Right lung (tissue), 5 donors: ENCODE data around the gene FTO. TPM values are rescaled to one million over a fixed set of nuclear protein-coding genes. Genes with fewer than 3 reads are reported as not detected.

ENCODE experiments used
- DNase-seq, 2 donors: peaks; one replicate each; pipeline ENCODE4 v3.0.0-alpha.2; 2013
- polyA plus RNA-seq, 5 donors: library from polyadenylated mRNA; unstranded; fragments of 120-200 nt; gene quantifications; one replicate each; pipeline versions ENCODE4 v1.2.1 to v1.2.3, GENCODE V29; 2013; ENCODE audit warnings: inconsistent platforms in 1 of 5, low replicate concordance in 1 of 5; ENCODE audit not compliant: insufficient read length in 5 of 5, insufficient read depth in 1 of 5

FTO gene
- polyA plus RNA-seq, 5 donors: 73.5 to 94.5 (median 92.2) TPM

GRCh38 chr16:54152362-54153239 lies 448.6 kb downstream of the FTO start:
- DNase-seq: no peak

DNA sequence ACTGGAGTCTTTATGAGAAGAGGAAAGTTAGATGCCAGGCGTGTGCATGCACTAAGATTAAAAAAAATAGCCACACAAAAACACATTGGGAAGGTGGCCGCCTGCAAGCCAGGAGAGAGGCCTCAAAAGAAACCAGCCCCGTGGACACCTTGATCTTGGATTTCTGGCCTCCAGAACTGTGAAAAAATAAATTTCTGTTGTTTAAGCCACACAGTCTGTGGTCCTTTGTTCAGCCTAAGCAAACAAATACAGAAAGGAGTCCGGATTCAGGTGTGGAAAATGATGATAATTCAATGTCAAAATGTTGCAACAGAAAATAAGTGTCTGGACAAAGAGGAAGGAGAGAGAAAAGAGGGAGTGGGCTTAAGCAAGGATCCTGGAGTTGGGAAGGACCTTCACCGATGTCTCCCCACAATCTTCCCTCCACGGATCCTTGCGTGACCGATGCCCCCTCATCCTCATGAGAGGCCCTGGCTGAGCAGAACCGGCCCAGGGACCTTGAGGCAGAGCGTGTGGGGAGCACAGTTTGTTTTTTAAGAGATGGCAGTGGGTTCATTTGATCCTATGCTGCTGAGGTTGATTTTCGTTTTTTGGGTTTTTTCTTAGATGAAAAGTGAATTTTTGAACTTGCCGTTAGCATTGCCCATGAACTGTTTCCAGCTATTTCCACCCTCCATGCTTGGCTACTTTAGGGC lies 449.4 kb downstream of the FTO start:
- no peak for DNase-seq

DNA sequence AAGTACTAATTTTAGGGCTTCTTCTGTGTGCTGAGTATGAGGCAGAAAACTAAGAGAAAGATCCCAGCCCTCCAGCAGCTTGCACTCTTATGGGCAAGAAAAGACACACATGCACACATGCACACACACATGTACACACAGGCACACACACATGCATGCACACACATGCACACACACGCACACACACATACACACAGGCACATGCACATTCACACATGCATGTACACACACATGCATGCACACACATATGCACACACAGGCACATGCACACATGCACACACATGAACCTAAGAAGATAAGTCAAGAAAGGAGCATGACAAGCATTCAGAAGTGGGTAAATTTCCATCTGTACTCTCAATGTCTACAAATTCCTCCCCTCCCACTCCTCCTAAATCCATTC lies 452.4 kb downstream of the FTO start:
- no peak for DNase-seq

- DNase-seq: no peak
Measured at GRCh38 chr16:54158986-54159385, 455.0 kb downstream of the FTO start.

- DNase-seq: no peak
Measured at GRCh38 chr16:54159490-54160080, 455.6 kb downstream of the FTO start.

GRCh38 chr16:54160252-54160860 lies 456.4 kb downstream of the FTO start:
- DNase-seq: no peak

DNA sequence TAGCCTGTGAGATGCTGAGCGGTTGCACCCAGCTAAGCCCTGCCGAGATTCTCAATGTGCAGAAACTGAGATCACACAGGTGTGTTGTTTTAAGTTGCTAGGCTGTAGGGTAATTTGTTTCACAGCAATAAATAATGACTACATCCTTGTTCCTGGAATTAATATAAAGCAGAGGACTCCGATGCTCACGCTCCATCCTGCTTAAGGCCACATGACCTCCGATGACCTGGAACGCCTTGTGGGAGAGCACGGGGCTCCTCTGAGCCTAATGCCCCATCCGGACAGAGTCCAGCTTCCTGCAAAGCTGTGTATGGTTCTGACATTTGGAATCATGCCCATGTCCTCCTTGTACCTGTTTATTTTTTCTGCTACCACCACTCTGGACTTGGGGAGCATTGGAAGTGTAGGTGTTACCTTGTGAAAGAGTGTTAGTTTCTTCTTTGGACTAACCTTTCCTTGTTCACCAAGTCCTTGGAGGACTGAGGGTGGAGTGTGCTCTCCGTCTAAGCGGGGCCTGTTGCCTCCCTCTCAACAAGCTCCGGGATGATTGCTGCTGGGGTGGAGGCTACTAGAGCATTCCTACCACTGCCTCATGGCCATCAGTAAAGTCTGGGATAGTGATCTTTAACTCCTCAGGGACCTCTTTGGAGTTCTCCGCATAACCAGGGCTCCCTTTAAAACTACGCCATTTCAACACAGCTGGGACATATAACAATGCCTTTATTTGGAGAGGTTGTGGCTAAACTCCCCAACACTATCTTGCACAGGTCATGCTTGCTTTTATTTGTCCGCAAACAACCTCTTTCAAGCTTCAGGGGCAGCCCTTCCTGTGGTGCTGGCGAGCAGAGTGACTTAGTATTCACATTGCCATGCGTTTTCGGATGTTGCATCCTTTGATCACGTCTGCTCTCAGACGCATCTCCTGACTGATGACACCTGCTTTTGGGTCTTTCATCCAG lies 457.3 kb downstream of the FTO start:
- DNase-seq: no peak

DNA sequence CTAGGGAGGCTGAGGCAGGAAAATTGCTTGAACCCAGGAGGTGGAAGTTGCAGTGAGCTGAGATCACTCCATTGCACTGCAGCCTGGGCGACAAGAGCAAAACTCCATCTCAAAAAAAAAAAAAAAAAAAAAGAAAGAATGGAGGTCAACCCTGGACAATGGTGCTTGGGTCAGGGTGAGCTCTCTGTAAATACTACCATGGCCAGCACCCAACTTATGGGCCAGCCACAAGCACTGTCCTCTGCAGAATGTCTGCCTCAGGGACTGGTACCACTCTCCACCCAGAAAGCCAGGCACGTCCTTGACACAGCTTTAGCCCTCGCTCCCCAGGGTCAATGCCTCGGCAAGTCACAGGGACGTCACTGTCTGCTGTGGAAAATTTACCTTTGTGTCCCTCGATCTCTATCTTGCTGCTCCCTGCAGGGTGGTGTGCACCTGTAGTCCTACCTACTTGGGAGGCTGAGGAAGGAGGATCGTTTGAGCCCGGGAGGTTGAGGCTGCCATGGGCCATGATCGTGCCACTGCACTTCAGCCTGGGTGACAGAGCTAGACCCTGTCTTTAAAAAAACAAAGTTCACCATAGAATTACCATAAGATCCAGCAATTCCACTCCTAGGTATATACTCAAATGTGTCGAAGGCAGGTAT lies 459.4 kb downstream of the FTO start:
- no peak for DNase-seq

DNA sequence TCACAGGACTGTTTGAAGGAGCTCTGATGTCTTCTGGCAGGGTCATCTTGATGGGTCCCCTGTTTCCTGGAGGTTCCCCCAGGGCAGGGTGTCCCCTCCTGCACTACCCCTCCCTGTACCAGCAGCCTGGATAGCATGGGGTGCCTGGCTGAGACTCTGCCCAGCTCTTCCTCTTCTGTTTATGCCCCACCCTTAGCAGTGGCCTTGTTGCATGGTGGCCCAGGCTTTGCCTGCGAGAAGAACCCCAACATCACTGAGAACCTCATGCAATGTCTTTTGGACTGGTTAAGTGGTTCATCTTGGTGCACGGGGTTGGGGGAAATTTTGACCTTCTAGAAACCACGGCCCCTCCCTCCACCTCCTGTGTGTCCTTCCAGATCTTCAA lies 460.8 kb downstream of the FTO start:
- no peak for DNase-seq

DNA sequence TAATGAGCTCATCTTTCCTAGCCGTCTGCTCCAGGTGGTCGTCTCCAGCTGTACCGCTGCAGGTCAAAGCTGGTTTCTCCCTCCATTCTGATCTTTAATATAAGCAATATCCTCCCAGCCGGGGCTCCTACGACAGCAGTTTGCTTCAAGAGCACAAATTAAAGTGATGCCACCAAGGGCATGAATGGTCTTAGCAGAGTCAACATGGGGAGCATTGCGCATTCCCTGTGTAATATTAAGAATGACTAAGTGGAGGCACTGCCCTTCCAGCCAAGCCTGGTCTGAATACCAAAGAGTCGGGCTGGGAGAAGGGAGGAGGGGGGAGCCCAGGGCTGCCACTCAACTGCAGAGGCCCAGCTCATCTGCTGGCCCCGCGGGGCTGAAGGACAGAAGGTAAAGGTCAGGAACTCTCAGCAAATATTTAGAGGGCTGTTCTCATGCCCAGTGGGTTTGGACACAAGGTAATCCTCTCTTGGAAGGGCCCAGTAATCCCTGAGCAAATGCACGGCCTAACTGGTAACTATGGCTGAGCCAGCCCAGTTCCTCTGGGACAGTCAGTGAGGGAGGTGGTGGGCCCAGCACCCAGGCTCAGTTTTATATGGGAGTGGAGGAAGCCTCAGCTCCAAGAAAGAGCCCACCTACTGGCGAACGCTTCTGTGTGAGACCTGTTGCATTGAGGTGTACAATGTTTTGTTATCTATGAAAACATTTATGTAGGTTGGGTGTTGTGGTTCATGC lies 461.4 kb downstream of the FTO start:
- no peak for DNase-seq

DNA sequence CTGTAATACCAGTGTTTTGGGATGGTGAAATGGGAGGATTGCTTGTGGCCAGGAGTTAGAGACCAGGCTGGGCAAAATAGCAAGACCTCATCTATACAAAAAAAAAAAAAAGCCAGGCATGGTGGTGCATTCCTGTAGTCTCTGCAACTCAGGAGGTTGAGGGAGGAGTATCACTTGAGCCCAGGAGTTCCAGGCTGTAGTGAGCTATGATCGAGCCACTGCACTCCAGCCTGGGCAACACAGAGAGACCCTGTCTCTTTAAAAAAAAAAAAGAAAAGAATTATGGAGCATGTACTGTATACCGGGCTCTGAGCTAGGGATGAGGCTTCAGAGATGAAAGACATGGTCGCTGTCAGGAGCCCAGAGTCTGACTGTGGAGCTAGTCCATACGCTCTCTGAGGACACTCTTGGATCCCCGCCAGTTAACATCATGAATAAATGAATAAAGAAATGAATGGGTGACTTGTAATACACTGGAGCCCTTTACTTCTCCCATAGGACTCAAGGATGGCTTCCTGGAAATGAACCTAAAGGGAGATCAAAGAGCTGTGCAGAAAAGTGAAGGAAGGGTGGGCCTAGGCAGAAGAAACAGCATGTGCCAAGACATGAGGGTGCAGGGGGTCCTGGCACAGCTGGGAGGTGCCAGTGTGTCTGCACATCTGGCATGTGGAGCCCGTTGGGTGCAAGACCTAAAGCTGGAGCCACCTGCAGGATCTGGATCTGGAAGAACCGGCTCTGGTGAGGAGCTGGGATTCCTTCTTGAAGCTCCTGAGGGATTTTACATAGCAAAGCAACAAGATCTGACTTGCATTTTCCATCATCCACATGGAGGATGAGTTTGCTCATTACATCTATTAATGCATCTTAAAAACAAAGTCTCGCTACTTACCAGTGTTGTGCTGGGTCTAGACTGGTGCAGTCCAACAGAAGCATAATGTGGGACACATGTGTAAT lies 462.2 kb downstream of the FTO start:
- DNase-seq: no peak

GRCh38 chr16:54169112-54169511 lies 465.2 kb downstream of the FTO start:
- no peak for DNase-seq

DNA sequence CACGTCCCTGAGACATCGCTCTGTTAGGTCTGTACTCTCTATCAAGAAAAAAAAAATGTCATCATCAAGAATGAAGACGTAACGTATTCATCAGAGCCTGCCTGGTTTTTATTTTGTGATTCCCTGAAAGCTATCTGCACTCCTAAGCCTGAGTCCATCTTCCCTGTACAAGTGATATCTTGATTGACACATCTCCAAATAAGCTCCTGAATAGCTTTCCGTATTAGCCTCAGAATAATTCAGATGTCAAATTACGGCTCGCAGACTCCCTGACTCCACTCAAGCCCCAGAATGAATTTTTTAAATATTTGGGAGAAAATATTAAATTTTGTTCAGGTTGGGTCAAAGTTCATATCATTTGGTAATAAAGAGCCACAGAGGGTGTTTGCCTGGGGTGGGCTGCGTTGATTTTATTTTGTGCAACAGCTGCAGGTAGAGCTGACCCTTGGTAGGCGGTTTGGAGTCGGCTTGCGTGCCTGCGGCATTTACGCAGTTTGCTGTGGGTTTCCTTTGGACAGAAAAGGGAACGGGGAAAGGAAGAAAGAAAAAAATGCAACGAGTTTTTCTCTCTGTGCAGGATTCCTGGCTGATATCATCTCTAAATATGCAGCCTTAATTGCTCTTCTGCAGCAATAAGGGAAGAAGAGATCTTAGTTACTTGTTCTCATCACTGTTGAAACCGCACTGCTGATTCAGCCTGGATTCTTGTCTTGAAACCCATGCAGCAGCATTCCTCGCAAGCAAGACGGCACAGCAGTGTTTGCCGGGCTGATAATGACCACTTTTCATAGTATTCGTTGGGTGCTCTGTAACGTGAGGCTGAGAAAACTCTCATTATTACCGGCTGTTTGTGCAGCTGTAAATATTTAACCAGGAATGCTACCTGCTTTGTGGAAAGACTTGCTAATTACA lies 467.9 kb downstream of the FTO start:
- DNase-seq: no peak

GRCh38 chr16:54173490-54173889 lies 469.5 kb downstream of the FTO start:
- DNase-seq: no peak

DNA sequence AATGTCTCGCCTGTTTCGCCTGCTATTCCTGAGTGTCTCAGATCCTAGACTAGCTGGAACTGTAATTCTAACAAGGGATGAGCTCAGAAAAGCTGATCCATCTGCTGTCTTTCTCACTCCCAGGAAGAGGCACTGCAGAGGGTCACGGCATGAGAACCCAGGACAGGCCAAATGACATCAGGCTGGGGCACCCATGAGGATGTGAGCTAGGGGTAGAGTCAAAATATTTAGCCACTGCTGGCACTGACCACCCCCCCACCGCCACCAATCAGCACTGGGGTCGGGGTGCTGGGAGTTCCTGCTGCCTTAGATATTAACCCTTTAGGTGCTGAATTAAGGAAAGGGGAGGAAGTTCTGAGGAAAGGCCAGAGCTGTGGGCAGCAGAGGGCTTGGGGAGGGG lies 470.2 kb downstream of the FTO start:
- DNase-seq: no peak

DNA sequence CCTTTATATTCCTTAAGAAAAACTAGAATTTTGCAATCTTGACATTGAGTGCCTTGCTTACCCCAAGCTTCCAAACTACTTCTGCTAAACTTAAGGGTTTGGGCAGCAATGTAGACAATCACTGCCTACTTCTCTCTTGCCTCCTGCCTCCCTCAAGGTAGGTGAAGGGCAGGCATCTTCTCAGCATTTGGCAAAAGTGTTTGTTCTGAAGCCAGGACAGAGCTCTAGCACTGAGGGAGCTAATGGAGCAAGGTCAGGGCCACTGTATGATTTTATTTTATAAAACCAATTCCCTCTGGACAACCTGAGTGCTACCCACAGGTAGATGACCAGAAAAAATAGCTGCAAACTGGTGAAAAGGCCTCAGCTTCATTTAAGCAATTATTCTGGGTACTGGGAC lies 470.8 kb downstream of the FTO start:
- no peak for DNase-seq

- no peak for DNase-seq
Measured at GRCh38 chr16:54175169-54175551, 471.2 kb downstream of the FTO start.
